ENCODE data around the gene POC5. TPM values are rescaled to one million over a fixed set of nuclear protein-coding genes. Genes with fewer than 3 reads are reported as not detected.

Gene POC5
- total RNA-seq, 2 donors from 2014 or later: 5.8 to 8.8 TPM

DNA sequence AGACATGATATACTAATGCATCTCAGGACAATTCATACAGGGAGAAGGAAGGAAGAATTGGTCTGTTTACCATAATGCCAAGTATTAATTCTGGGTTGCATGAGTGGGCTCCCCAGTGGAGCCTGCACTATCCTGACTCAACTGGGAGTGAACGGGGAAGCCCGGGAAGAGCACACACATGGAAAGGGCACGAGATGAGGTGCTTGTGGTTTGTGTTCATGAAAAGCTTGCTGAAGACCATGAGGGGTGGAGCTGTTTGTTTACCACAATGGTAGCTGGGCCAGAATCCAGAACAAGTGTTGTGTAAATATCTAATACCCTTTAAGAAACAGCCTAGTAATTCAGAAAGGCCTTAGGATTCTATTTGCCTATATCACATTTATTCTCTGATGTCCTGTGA is 44.6 kb downstream of the POC5 start:
- intact Hi-C loops (cut with DNase I): no loop called here
- no peak for DNase-seq

DNA sequence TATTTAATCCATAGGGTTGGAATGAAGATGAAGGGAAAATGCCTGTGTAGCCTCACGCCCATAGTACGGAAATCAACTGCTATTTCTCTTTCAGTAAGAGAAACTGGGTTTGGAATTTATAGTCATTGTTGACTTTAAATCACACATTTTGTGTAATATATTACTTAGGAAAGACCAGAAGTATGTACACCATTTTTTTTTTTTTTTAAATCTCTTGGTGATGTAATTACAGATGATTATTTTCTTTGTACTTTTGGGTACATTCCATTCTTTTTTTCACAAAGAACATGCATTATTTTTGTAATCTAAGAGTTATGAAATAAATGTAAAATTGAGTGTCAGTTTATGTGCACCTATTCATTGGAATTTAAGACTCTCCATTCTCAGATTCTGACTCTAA is 45.7 kb downstream of the POC5 start:
- Histone ChIP-seq H3K36me3 (no peaks in the 10 kb centered on the region), H3K27me3 (no peaks in the 10 kb centered on the region), H3K9ac (ENCODE audit: low read depth in 2 of 2, low read length in 2 of 2) (no peak overlapping the region), H3K4me1 (no peaks in the 10 kb centered on the region), H3K4me3 (no peak overlapping the region), H3K27ac (no peak overlapping the region), H3K9me3 (no peaks in the 10 kb centered on the region)
- intact Hi-C loops (cut with DNase I): no loop called here
- TF ChIP-seq, protein P1, sequence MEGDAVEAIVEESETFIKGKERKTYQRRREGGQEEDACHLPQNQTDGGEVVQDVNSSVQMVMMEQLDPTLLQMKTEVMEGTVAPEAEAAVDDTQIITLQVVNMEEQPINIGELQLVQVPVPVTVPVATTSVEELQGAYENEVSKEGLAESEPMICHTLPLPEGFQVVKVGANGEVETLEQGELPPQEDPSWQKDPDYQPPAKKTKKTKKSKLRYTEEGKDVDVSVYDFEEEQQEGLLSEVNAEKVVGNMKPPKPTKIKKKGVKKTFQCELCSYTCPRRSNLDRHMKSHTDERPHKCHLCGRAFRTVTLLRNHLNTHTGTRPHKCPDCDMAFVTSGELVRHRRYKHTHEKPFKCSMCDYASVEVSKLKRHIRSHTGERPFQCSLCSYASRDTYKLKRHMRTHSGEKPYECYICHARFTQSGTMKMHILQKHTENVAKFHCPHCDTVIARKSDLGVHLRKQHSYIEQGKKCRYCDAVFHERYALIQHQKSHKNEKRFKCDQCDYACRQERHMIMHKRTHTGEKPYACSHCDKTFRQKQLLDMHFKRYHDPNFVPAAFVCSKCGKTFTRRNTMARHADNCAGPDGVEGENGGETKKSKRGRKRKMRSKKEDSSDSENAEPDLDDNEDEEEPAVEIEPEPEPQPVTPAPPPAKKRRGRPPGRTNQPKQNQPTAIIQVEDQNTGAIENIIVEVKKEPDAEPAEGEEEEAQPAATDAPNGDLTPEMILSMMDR (IDR thresholded peaks at IDR 0.05): no peak
- no peak for DNase-seq

More for the DNA sequence above, 44.6 kb downstream of the POC5 start:
- Histone ChIP-seq H3K27ac (no peak overlapping the region), H3K36me3 (no peaks in the 10 kb centered on the region), H3K9ac (ENCODE audit: low read depth in 2 of 2, low read length in 2 of 2) (no peak overlapping the region), H3K9me3 (no peaks in the 10 kb centered on the region), H3K4me1 (no peaks in the 10 kb centered on the region), H3K4me3 (no peak overlapping the region), H3K27me3 (no peaks in the 10 kb centered on the region)
- TF ChIP-seq, protein P1 (IDR thresholded peaks at IDR 0.05): no peak

DNA sequence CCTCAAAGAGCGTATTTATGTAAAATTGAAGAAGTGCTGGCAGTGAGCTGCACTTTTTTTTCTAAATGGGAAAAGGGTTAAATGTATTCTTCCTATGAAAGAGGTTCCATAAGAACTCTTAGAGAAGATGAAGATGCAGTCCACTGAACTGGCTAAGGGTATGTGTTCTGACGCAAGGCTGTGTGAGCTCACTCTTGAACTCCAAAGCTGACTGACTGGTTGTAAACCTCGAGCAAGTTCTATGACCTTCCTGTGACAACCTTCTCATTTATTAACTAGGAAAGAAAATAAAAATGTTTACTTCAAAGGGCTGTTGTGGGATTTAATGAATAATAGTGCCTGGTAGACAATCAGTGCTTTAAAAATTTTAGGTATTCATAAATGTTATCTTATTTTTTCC is 46.7 kb downstream of the POC5 start:
- TF ChIP-seq, protein P1 (IDR thresholded peaks at IDR 0.05): no peak
- no peak overlapping the region for H3K4me3 ChIP-seq
- H3K27me3 ChIP-seq: no peaks in the 10 kb centered on the region
- H3K36me3 ChIP-seq: no peaks in the 10 kb centered on the region
- no peak for DNase-seq
- H3K27ac ChIP-seq: no peak overlapping the region
- H3K4me1 ChIP-seq: no peaks in the 10 kb centered on the region
- intact Hi-C loops (cut with DNase I): no loop called here
- no peak overlapping the region for H3K9ac ChIP-seq (ENCODE audit: low read depth in 2 of 2, low read length in 2 of 2)
- H3K9me3 ChIP-seq: no peaks in the 10 kb centered on the region

DNA sequence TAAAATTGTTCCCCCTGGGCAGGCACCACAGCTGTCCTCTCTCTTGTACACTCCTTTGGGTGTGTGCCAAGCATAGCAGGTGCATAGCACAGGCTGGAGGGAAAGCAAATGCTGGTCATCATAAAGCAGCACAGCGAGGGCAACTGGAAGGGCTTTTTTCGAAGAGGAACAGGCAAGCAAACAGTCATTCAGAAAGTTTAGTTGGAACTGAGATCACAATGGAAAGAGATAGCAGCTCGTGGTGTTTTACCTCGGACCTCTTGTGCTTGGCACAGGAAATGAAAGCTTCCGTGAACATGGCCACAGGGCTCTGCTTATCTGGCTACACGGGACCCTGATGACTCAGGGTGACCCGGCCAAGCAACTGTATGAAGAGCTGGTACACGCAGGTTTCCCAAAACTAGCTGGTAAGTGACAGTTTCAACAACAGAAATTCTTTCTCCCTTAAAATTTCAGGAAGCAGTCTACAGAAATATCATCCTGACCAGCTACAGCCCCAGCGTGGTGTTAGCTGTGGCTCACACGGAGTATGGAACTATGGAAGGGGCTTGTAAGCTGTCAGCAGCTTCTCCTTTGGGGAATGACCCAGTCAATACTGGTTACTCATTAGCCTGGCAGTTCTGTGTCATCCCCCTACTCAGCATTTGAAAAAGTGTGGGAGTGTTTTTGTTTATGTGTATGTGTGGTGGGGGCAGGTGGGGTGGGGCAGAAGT is 48.1 kb downstream of the POC5 start:
- no peaks in the 10 kb centered on the region for H3K4me1 ChIP-seq
- H3K4me3 ChIP-seq: peak overlapping the region; percentile 4
- intact Hi-C loops (cut with DNase I): no loop called here
- no peaks in the 10 kb centered on the region for H3K9me3 ChIP-seq
- no peaks in the 10 kb centered on the region for H3K27me3 ChIP-seq
- TF ChIP-seq, protein P1 (IDR thresholded peaks at IDR 0.05): no peak
- no peaks in the 10 kb centered on the region for H3K36me3 ChIP-seq
- H3K9ac ChIP-seq (ENCODE audit: low read depth in 2 of 2, low read length in 2 of 2): peak overlapping the region in 1 of 2 donors; percentile 36
- peak; percentile 76 for DNase-seq
- H3K27ac ChIP-seq: peak overlapping the region; percentile 42

DNA sequence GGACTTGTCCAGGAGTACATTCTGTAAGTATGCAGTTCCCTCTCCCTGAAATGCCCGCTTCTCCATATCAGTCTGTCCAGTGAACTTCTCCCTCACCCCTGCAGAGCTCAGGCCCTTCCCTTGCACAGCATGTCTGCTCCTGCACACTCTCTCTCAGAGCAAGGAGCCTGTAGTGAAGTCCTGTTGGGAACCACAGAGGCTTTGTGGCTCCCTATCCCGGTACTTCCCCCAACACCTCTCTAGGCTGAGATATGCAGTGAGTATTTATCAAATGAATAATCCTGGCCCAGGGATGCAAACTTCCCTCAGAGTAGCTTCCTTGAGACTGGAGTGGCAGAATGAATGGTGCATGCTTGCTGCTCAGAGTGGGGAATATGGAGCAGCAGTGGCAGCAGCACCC is 48.8 kb downstream of the POC5 start:
- TF ChIP-seq, protein P1 (IDR thresholded peaks at IDR 0.05): no peak
- no peaks in the 10 kb centered on the region for H3K4me1 ChIP-seq
- H3K9ac ChIP-seq (ENCODE audit: low read depth in 2 of 2, low read length in 2 of 2): no peak overlapping the region
- H3K27me3 ChIP-seq: no peaks in the 10 kb centered on the region
- no peaks in the 10 kb centered on the region for H3K36me3 ChIP-seq
- intact Hi-C loops (cut with DNase I): no loop called here
- H3K9me3 ChIP-seq: no peaks in the 10 kb centered on the region
- DNase-seq: no peak
- no peak overlapping the region for H3K4me3 ChIP-seq
- peak overlapping the region; percentile 42 for H3K27ac ChIP-seq

Measured in colonic mucosa (tissue), 4 donors.